Keratinocyte (primary cell): ENCODE data around the gene HSF5. TPM values are rescaled to one million over a fixed set of nuclear protein-coding genes. Genes with fewer than 3 reads are reported as not detected.

Experiments
- DNase-seq: peaks from one replicate; pipeline ENCODE4 v3.0.0-alpha.2; 2011; ENCODE audit warnings: low read depth, missing footprints, low spot score
- FAIRE-seq: peaks from 2 replicates; lab custom pipeline; 2011; peaks lifted over from hg19 to GRCh38; lab: Jason Lieb, UNC
- H2AFZ ChIP-seq: 2 replicates; pipeline ENCODE4 v1.6.0; 2012; ENCODE audit warnings: low read length, control low read depth, inconsistent platforms; ENCODE audit not compliant: control insufficient read depth
- H3K27ac ChIP-seq: 2 replicates; pipeline ENCODE4 v1.5.1; 2011; ENCODE audit warnings: low read length; ENCODE audit not compliant: control insufficient read depth, insufficient read depth
- H3K27me3 ChIP-seq: 3 replicates; pipeline ENCODE4 v1.6.0; 2011; ENCODE audit warnings: low read length; ENCODE audit not compliant: control insufficient read depth, insufficient read depth; ENCODE audit errors: extremely low read depth
- H3K36me3 ChIP-seq, 2 experiments: 2 replicates in 1 of 2; 3 replicates in 1 of 2; pipeline ENCODE4 v1.5.1; 2011; ENCODE audit warnings: low read length in 2 of 2, mild to moderate bottlenecking in 1 of 2; ENCODE audit not compliant: control insufficient read depth in 2 of 2, insufficient read depth in 2 of 2; ENCODE audit errors: extremely low read depth in 1 of 2
- H3K4me1 ChIP-seq: 3 replicates; pipeline ENCODE4 v1.5.1; 2011; ENCODE audit warnings: low read length; ENCODE audit not compliant: control insufficient read depth, insufficient read depth; ENCODE audit errors: extremely low read depth
- H3K4me2 ChIP-seq: 3 replicates; pipeline ENCODE4 v1.6.0; 2011; ENCODE audit warnings: low read depth, low read length; ENCODE audit not compliant: control insufficient read depth, insufficient read depth; ENCODE audit errors: extremely low read depth
- H3K4me3 ChIP-seq, 3 experiments: fragments of 200-600 bp in 1 of 3; sonication (generic) in 1 of 3; 2 replicates in 2 of 3; 3 replicates in 1 of 3; pipeline ENCODE4 v1.5.1; 2011 to 2016; ENCODE audit warnings: low read length in 3 of 3, mild to moderate bottlenecking in 3 of 3, control low read depth in 2 of 3, inconsistent platforms in 1 of 3, low read depth in 1 of 3, mixed read lengths in 1 of 3, mixed run types in 1 of 3, moderate library complexity in 1 of 3; ENCODE audit not compliant: control insufficient read depth in 2 of 3, insufficient read depth in 2 of 3; ENCODE audit errors: extremely low read depth in 1 of 3
- H3K79me2 ChIP-seq: 2 replicates; pipeline ENCODE4 v1.6.0; 2012; ENCODE audit warnings: low read length; ENCODE audit not compliant: control insufficient read depth, insufficient read depth
- H3K9ac ChIP-seq: 3 replicates; pipeline ENCODE4 v1.6.0; 2011; ENCODE audit warnings: low read length; ENCODE audit not compliant: control insufficient read depth, insufficient read depth; ENCODE audit errors: extremely low read depth
- H3K9me1 ChIP-seq: 3 replicates; pipeline ENCODE4 v1.6.0; 2011; ENCODE audit warnings: low read length; ENCODE audit not compliant: control insufficient read depth, insufficient read depth; ENCODE audit errors: extremely low read depth
- H3K9me3 ChIP-seq: 2 replicates; pipeline ENCODE4 v1.5.1; 2012; ENCODE audit warnings: low read depth, low read length; ENCODE audit not compliant: control insufficient read depth
- H4K20me1 ChIP-seq: 3 replicates; pipeline ENCODE4 v1.6.0; 2011; ENCODE audit warnings: low read length; ENCODE audit not compliant: control insufficient read depth, insufficient read depth; ENCODE audit errors: extremely low read depth
- CTCF ChIP-seq, 3 experiments: IDR thresholded peaks in 1 of 3; conservative IDR thresholded peaks in 1 of 3; optimal IDR thresholded peaks in 1 of 3; 2 replicates in 2 of 3; 3 replicates in 1 of 3; pipeline versions ENCODE3 to v1.5.1; 2011; ENCODE audit warnings: low read length in 3 of 3, mild to moderate bottlenecking in 3 of 3, moderate library complexity in 2 of 3, control low read depth in 1 of 3, inconsistent platforms in 1 of 3; ENCODE audit not compliant: insufficient read depth in 2 of 3; ENCODE audit errors: extremely low read depth in 1 of 3
- EZH2 ChIP-seq: IDR thresholded peaks from one replicate; pipeline ENCODE4 v1.6.1; 2012; ENCODE audit warnings: inconsistent platforms, mild to moderate bottlenecking, low read length, moderate library complexity
- dilution Hi-C: fragments of 300-500 bp; cut with MboI; formaldehyde crosslinking; loops from one replicate; pipeline ENCODE4 v1.7.0; 2020; ENCODE audit warnings: low sequenced_read_pairs; ENCODE audit not compliant: extremely low pct_ligation_motif_present
- polyA plus RNA-seq, 5 experiments: library from polyadenylated mRNA; depleted of rRNA in 3 of 5; stranded (reverse) in 3 of 5; stranded (forward) in 1 of 5; unstranded in 1 of 5; fragments of >200 nt; gene quantifications; 1 replicate in 1 of 5; 2 replicates in 3 of 5; 3 replicates in 1 of 5; pipeline versions ENCODE4 v1.2.1 to v1.2.3, GENCODE V29; 2011 to 2012; ENCODE audit warnings: missing spikeins in 2 of 5, low read depth in 1 of 5, low replicate concordance in 1 of 5

Gene HSF5
- polyA plus RNA-seq, 1 donor (not counting 4 experiments of a cell fraction or from before 2014, with no cell fraction given), result 0.01 TPM

GRCh38 chr17:58381124-58382035 is 106.8 kb downstream of the HSF5 start:
- H4K20me1 ChIP-seq, result peaks cover 5% of the 10 kb centered on the region
- H3K27ac ChIP-seq, result no peak overlapping the region
- no peaks in the 10 kb centered on the region for H3K9me3 ChIP-seq
- no peak for FAIRE-seq
- no peak for DNase-seq
- H3K9ac ChIP-seq, result no peak overlapping the region
- H3K79me2 ChIP-seq, result peaks cover 48% of the 10 kb centered on the region
- TF ChIP-seq EZH2, result no peak
- no peak for TF ChIP-seq CTCF (optimal IDR thresholded peaks at IDR 0.05 in 1 of 3, IDR thresholded peaks at IDR 0.05 in 1 of 3, conservative IDR thresholded peaks at IDR 0.05 in 1 of 3; ENCODE audit: extremely low read depth in 1 of 3, insufficient read depth in 2 of 3, low read length in 3 of 3)
- peaks cover 34% of the 10 kb centered on the region for H3K4me1 ChIP-seq
- no peaks in the 10 kb centered on the region for H3K9me1 ChIP-seq
- H3K27me3 ChIP-seq, result no peaks in the 10 kb centered on the region
- H3K4me2 ChIP-seq, result no peak overlapping the region
- no peak overlapping the region for H2AFZ ChIP-seq
- H3K36me3 ChIP-seq, result peaks cover 0 to 1% of the 10 kb centered on the region in 2 experiments
- dilution Hi-C loops, result no loop called here
- no peak overlapping the region for H3K4me3 ChIP-seq

DNA sequence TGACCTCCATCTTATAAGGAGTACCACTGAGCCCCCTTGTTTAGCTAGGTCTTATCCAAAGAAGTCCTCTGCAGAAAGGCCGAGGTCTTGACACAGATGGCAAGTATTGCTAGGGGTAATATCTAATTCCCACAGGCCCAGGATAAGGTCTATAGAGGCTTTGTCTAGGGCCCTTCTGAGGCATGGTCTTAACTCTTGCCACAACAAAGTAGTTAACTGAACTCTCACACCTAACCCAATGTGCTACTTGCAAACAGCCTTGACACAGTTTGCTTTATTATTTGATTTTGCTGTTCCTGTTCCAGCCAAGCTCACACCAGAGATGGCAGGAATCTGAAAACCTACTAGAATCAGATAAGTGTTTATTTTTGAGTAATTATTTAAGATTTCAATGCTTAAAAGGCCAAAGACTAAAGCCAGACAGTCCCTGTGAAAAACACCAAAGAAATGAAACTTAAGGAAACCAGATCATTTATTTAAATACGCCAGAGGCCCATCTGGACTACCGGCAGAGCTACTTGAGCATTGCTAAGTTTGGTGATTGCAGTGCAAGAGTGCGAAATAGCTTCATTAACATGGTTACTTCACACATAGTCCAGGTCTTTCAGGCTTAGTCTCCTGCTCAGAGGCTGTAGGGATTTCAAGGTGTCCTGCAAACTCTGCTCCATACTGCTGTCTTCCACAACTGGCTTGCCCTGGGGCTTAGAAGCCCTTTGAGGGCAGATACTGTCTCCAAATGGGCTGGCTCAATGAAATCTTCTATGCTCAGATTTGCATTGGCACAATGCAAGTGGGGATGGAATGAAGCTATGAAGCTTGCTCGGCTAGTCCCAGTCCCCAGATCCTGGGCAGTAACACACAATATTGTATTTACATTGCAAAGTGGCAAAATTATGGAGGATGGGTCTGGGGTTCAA is 107.7 kb downstream of the HSF5 start:
- H4K20me1 ChIP-seq, result peaks cover 5% of the 10 kb centered on the region
- peaks cover 34% of the 10 kb centered on the region for H3K4me1 ChIP-seq
- H3K9me3 ChIP-seq, result no peaks in the 10 kb centered on the region
- H2AFZ ChIP-seq, result no peak overlapping the region
- DNase-seq (no peak), FAIRE-seq (no peak)
- H3K9me1 ChIP-seq, result peaks cover 2% of the 10 kb centered on the region
- H3K27ac ChIP-seq, result no peak overlapping the region
- dilution Hi-C loops, result no loop called here
- H3K4me2 ChIP-seq, result no peak overlapping the region
- H3K27me3 ChIP-seq, result no peaks in the 10 kb centered on the region
- peaks cover 48% of the 10 kb centered on the region for H3K79me2 ChIP-seq
- peaks cover 0 to 1% of the 10 kb centered on the region in 2 experiments for H3K36me3 ChIP-seq
- no peak overlapping the region for H3K9ac ChIP-seq
- TF ChIP-seq CTCF (optimal IDR thresholded peaks at IDR 0.05 in 1 of 3, IDR thresholded peaks at IDR 0.05 in 1 of 3, conservative IDR thresholded peaks at IDR 0.05 in 1 of 3; ENCODE audit: extremely low read depth in 1 of 3, insufficient read depth in 2 of 3, low read length in 3 of 3) (no peak), EZH2 (no peak)
- no peak overlapping the region for H3K4me3 ChIP-seq
